Endodermal cell (in vitro differentiated cells): Measurements from ENCODE around the gene SHISAL2A. TPM values are rescaled to one million over a fixed set of nuclear protein-coding genes. Genes with fewer than 3 reads are reported as not detected.
A peak's percentile ranks its signal among the peaks of the same experiment; 100 is the strongest.

Experiments
- DNase-seq: peaks from one replicate; pipeline ENCODE4 v3.0.0-alpha.2; 2017
- H3K27ac ChIP-seq: 2 replicates; pipeline ENCODE4 v1.5.1; 2013; ENCODE audit warnings: mild to moderate bottlenecking, low read depth, low read length, moderate library complexity
- H3K27me3 ChIP-seq: 2 replicates; pipeline ENCODE4 v1.6.1; 2013; ENCODE audit warnings: mild to moderate bottlenecking, low read length, moderate library complexity; ENCODE audit not compliant: insufficient read depth, control insufficient read depth, poor library complexity, severe bottlenecking
- H3K36me3 ChIP-seq: 2 replicates; pipeline ENCODE4 v1.7.0; 2013; ENCODE audit warnings: mild to moderate bottlenecking, low read length, moderate library complexity; ENCODE audit not compliant: control insufficient read depth, insufficient read depth
- H3K4me1 ChIP-seq: one replicate; pipeline ENCODE4 v1.7.0; 2013; ENCODE audit warnings: low read length; ENCODE audit not compliant: control insufficient read depth, insufficient read depth
- H3K4me3 ChIP-seq: 2 replicates; pipeline ENCODE4 v1.5.1; 2013; ENCODE audit warnings: mild to moderate bottlenecking, low read length, moderate library complexity
- H3K9ac ChIP-seq: 2 replicates; pipeline ENCODE4 v1.6.1; 2013; ENCODE audit warnings: mild to moderate bottlenecking, low read length, moderate library complexity; ENCODE audit not compliant: poor library complexity, severe bottlenecking; ENCODE audit errors: extremely low read depth
- H3K9me3 ChIP-seq: 2 replicates; pipeline ENCODE4 v1.6.1; 2013; ENCODE audit warnings: mild to moderate bottlenecking, low read length, moderate library complexity; ENCODE audit not compliant: control insufficient read depth
- H3K27ac Mint-ChIP-seq: 2 replicates; pipeline ENCODE4 v1.8.0; 2020; ENCODE audit warnings: mixed read lengths
- H3K27me3 Mint-ChIP-seq: 2 replicates; pipeline ENCODE4 v1.8.0; 2021; ENCODE audit warnings: mild to moderate bottlenecking, mixed read lengths; ENCODE audit not compliant: insufficient read depth
- H3K36me3 Mint-ChIP-seq: 2 replicates; pipeline ENCODE4 v1.8.0; 2020; ENCODE audit warnings: low read depth, mixed read lengths
- H3K4me1 Mint-ChIP-seq: 2 replicates; pipeline ENCODE4 v1.8.0; 2020; ENCODE audit warnings: mixed read lengths
- H3K4me3 Mint-ChIP-seq: 2 replicates; pipeline ENCODE4 v1.8.0; 2020; ENCODE audit warnings: mild to moderate bottlenecking, moderate library complexity, mixed read lengths
- H3K9me3 Mint-ChIP-seq: 2 replicates; pipeline ENCODE4 v1.8.0; 2020; ENCODE audit warnings: mild to moderate bottlenecking, mixed read lengths
- CTCF ChIP-seq: fragments of 200-600 bp; sonication (generic); conservative IDR thresholded peaks from 2 replicates; pipeline ENCODE4 v1.5.0; 2021; ENCODE audit warnings: antibody characterized with exemption, mild to moderate bottlenecking
- WGBS, 2 experiments: methylation state at CpG; one replicate each; pipeline versions ENCODE4 v1.1.5 to v1.1.7; 2013; ENCODE audit warnings: missing lambda C conversion rate in 2 of 2, mixed read lengths in 1 of 2; ENCODE audit not compliant: insufficient coverage in 1 of 2, insufficient read length in 1 of 2; 5-methylcytosine and 5-hydroxymethylcytosine counted together
- total RNA-seq, 2 donors: library from RNA; stranded (reverse); fragmentation: NEBNext Ultra II Directional in 1 of 2; extraction: Animal tissue kit (Norgen Biotek cat#: 25700) in 1 of 2; gene quantifications; 2 replicates in 1 of 2; 3 replicates in 1 of 2; pipeline ENCODE4 v1.2.1, GENCODE V29; 2021

The SHISAL2A gene
- total RNA-seq, 2 donors from 2014 or later = 1.5 to 5.3 TPM

- peak; percentile 97 for DNase-seq
- peaks cover under 1% of the 10 kb centered on the region for H3K9me3 Mint-ChIP-seq
- WGBS, 2 experiments = 4 to 7% methylated on average over 9 to 35 of the region's 35 CpGs
- peak overlapping the region; percentile 30 for H3K27ac ChIP-seq
- no peaks in the 10 kb centered on the region for H3K9me3 ChIP-seq
- H3K36me3 Mint-ChIP-seq = no peaks in the 10 kb centered on the region
- peaks cover 2% of the 10 kb centered on the region for H3K4me1 Mint-ChIP-seq
- H3K4me3 Mint-ChIP-seq = peak overlapping the region; percentile 77
- no peak for TF ChIP-seq CTCF
- H3K27ac Mint-ChIP-seq = peak overlapping the region; percentile 95
- no peaks in the 10 kb centered on the region for H3K4me1 ChIP-seq
- peak overlapping the region; percentile 84 for H3K4me3 ChIP-seq
- peaks cover 8% of the 10 kb centered on the region for H3K27me3 Mint-ChIP-seq
- peak overlapping the region; percentile 56 for H3K9ac ChIP-seq
- no peaks in the 10 kb centered on the region for H3K27me3 ChIP-seq
- H3K36me3 ChIP-seq = no peaks in the 10 kb centered on the region
Observed at GRCh38 chr1:52702886-52703787, 70.2 kb downstream of the SHISAL2A start.

GRCh38 chr1:52706136-52706670 is 73.2 kb downstream of the SHISAL2A start:
- Histone ChIP-seq H3K4me1 (no peaks in the 10 kb centered on the region), H3K27ac (no peak overlapping the region), H3K4me3 (no peak overlapping the region), H3K36me3 (no peaks in the 10 kb centered on the region), H3K27me3 (no peaks in the 10 kb centered on the region), H3K9me3 (no peaks in the 10 kb centered on the region), H3K9ac (no peak overlapping the region)
- Mint-ChIP-seq H3K4me3 (no peak overlapping the region), H3K9me3 (no peaks in the 10 kb centered on the region), H3K27ac (no peak overlapping the region), H3K4me1 (peaks cover 2% of the 10 kb centered on the region), H3K27me3 (peaks cover 8% of the 10 kb centered on the region), H3K36me3 (no peaks in the 10 kb centered on the region)
- TF ChIP-seq CTCF = no peak
- WGBS, 2 experiments = 90 to 93% methylated on average over 4 to 5 of the region's 6 CpGs
- DNase-seq = peak; percentile 47

Other genes with a start within 250 kb of the SHISAL2A start
- 10 to 100 TPM; 23.0 to 25.5 TPM for gene ORC1, start 228.7 kb upstream of the SHISAL2A start, total RNA-seq
- 10 to 100 TPM; 72.7 to 74.3 TPM for gene PRPF38A, start 228.6 kb upstream of the SHISAL2A start, total RNA-seq
- 100 to 1,000 TPM; 131 to 170 TPM for gene TUT4, start 80.1 kb upstream of the SHISAL2A start, total RNA-seq
- 10 to 100 TPM; 17.8 to 23.7 TPM for gene GPX7, start 30.8 kb upstream of the SHISAL2A start, total RNA-seq
- gene COA7, start 65.2 kb downstream of the SHISAL2A start, total RNA-seq = 10 to 100 TPM; 23.5 to 29.9 TPM
- gene ZYG11B, start 93.3 kb downstream of the SHISAL2A start, total RNA-seq = 10 to 100 TPM; 24.8 to 30.2 TPM
- gene ZYG11A, start 209.6 kb downstream of the SHISAL2A start, total RNA-seq = 1 to 10 TPM; 1.5 to 3.2 TPM